D721Med (cell line): ENCODE measurements around the gene DRG1.
A peak's percentile ranks its signal among the peaks of the same experiment; 100 is the strongest.

Source experiments
- DNase-seq: peaks from one replicate; pipeline ENCODE4 v3.0.0; 2011; ENCODE audit warnings: low spot score; ENCODE audit not compliant: insufficient read length
- FAIRE-seq: peaks from 2 replicates; lab custom pipeline; 2011; peaks lifted over from hg19 to GRCh38; lab: Jason Lieb, UNC
- TF ChIP-seq, protein P1 (sequence below): IDR thresholded peaks from 2 replicates; pipeline ENCODE4 v1.5.1; 2012; ENCODE audit warnings: mild to moderate bottlenecking, control low read depth; ENCODE audit not compliant: insufficient read depth; ENCODE audit errors: missing control alignments

The DRG1 gene, protein sequence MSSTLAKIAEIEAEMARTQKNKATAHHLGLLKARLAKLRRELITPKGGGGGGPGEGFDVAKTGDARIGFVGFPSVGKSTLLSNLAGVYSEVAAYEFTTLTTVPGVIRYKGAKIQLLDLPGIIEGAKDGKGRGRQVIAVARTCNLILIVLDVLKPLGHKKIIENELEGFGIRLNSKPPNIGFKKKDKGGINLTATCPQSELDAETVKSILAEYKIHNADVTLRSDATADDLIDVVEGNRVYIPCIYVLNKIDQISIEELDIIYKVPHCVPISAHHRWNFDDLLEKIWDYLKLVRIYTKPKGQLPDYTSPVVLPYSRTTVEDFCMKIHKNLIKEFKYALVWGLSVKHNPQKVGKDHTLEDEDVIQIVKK

DNA sequence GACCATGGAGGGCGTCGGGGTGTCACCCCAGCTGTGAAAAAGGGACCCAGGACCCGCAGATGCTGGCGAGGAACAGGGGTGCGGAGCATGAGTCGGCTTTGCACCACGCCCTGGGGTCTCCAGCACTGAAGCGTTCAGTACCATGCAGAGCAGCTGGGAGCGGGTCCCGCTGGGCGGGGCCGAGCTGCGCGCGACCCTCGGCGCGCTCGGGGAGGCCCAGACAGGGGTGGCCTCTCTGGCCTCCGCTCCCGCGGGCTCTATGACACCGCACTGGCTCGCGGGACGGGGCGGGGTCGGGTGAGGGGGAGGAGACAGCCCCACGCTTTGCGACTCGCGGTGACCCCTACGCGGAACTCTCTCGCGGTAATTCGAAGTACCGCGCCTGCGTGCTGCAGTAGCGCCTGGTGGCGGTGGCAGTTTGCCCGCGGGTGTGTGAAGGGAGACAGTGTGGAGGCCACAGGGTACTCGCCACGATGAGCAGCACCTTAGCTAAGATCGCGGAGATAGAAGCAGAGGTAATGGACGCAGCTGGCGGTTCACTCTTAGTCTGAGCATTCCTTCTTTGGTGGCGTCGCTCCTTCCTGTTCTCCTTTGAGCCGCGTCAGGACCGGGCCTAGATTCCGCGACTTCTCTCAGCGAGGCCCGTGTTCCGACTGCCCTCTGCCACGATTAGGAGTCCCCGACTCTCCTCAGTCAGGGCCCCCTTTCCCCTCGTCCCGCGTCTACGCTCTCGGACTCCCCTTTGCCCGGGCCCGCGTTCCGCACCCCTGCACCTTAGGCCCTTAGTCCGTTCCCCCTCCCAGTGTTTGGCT is at the start of gene DRG1:
DRG1 (plus strand) TSS at position 394 of the 812 bp plus-strand sequence; CDS start at position 474, 80 bp downstream.
- TF ChIP-seq, protein P1, sequence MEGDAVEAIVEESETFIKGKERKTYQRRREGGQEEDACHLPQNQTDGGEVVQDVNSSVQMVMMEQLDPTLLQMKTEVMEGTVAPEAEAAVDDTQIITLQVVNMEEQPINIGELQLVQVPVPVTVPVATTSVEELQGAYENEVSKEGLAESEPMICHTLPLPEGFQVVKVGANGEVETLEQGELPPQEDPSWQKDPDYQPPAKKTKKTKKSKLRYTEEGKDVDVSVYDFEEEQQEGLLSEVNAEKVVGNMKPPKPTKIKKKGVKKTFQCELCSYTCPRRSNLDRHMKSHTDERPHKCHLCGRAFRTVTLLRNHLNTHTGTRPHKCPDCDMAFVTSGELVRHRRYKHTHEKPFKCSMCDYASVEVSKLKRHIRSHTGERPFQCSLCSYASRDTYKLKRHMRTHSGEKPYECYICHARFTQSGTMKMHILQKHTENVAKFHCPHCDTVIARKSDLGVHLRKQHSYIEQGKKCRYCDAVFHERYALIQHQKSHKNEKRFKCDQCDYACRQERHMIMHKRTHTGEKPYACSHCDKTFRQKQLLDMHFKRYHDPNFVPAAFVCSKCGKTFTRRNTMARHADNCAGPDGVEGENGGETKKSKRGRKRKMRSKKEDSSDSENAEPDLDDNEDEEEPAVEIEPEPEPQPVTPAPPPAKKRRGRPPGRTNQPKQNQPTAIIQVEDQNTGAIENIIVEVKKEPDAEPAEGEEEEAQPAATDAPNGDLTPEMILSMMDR: no peak
- no peak for FAIRE-seq
- peak; percentile 49 for DNase-seq

DNA sequence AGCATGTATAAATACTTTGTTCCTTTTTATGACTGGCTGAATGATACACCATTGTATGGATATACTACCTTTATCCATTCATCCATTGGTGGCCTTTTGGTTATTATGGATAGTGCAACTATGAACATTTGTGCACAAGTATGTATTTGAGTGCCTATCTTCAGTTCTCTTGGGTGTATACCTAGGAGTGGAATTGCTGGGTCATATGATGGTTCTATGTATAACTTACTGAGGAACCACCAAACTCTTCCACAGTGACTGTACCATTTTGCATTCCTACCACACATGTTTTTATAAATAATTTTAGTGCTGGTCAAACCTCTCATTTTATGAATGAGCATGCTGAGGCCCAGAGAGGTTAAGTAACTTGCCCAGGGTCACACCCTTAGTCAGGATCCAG is 49.4 kb upstream of the DRG1 start:
- DNase-seq: no peak
- TF ChIP-seq, protein P1: no peak
- no peak for FAIRE-seq

DNA sequence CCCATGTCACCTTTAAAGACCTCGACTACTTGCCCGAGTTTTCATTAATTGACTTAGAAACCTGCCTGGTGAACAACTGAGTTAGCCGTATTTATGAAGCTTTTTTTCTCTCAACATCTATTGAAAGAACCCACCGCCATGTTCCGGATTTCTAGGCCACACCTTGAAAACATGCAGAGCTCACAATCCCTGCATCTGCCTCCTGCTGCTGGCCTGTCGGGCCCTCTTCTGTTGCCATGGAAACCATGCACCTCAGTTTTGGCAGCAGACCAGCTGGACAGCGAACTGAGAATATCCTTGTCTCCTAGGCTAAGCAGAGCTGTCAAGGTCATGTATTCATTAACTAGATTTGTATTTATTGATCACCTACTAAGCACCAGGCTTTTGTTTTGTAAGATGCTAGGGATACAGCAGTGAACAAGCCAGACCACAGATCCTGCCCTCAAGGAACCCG is 49.0 kb upstream of the DRG1 start:
- FAIRE-seq (no peak), DNase-seq (no peak)
- TF ChIP-seq, protein P1: no peak

DNA sequence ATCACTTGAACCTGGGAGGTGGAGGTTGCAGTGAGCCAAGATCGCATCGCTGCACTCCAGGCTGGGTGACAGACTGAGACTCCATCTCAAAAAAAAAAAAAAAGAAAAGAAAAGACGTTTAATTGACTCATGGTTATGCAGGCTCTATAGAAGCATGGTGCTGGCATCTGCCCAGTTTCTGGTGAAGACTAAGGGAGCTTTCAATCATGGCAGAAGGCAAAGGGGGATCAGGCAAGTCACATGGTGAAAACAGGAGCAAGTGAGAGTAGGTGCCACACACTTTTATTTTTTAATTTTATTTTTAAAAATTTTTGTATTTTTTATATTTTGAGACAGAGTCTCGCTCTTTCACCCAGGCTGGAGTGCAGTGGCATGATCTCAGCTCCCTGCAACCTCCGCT is 44.9 kb upstream of the DRG1 start:
- FAIRE-seq (no peak), DNase-seq (no peak)
- TF ChIP-seq, protein P1: no peak

DNA sequence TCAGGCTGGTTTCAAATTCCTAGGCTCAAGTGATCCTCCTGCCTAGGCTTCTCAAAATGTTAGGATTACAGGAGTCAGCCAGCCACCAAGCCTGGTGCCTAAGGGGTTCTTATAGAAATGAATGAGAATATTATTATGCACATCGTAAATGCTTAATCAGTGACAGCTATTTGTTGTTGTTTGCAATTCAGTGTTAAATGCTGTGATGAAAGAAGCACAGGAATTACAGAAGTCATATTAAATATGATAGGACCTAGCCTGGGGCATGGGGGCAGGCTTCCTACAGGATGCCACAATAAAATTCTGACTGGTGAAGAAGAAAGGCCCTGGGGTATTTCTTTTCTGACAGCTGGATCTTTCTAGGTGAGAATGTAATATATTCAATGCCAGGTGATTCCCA is 39.4 kb upstream of the DRG1 start:
- FAIRE-seq (no peak), DNase-seq (no peak)
- TF ChIP-seq, protein P1: no peak

DNA sequence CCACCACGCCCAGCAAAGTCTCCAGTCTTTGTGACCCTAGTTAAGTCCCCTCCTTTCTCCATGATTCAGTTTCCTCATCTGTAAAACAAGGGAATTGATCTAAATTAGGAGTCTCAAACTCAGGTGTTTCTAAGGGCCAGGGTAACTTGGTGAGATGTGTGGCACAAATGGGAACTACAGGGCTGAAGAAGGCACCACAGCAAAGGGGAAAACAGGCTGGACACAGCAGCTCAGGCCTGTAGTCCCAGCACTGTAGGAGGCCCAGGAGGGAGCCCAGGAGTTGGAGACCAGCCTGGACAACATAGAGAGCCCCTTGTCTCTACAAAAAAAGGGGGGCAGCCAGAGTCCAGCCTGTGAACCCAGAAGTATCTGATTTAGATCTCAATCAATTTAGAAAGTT is 37.7 kb upstream of the DRG1 start:
- TF ChIP-seq, protein P1: no peak
- DNase-seq (no peak), FAIRE-seq (no peak)
